ENCODE measurements around the gene MRPL43. TPM values are rescaled to one million over a fixed set of nuclear protein-coding genes. Genes with fewer than 3 reads are reported as not detected.

MRPL43 gene
- total and polyA plus RNA-seq, 3 experiments from 2014 or later, result 62.5 to 129 (median 62.8) TPM

DNA sequence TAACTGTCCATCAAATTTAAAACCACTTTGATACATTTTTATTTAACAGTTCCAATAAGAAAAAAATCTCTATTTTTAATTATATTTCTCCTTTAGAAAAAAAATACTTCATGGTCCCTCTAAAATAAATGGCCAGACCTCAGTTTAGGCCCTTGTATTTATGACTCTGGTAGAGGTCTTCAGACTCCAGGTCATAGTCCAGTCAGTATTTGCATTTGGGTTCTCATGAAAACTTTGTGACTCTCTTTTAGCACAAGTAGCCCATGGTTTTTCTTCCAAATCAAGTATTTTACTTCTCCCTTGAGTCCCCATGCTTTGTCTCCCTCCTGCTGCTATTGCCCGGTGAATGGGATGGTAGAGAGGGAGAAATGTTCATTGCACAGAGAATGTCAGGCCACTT lies 23.5 kb downstream of the MRPL43 start:
- no peak overlapping the region for H3K4me3 Mint-ChIP-seq
- H3K27me3 ChIP-seq (ENCODE audit: insufficient read depth, low read length, poor library complexity, severe bottlenecking), result no peaks in the 10 kb centered on the region
- no peak overlapping the region for H3K27ac Mint-ChIP-seq
- H3K27ac ChIP-seq (ENCODE audit: low read depth, low read length), result no peak overlapping the region
- H3K9me3 Mint-ChIP-seq, result no peaks in the 10 kb centered on the region
- peaks cover 4 to 9% (median 6%) of the 10 kb centered on the region in 3 donors for H3K4me1 Mint-ChIP-seq
- H3K36me3 Mint-ChIP-seq, result peaks cover 9 to 56% (median 12%) of the 10 kb centered on the region in 3 donors
- ChIA-PET CTCF (interaction anchor here (3.7 kb wide), 1 partner anchor 34 kb away, joined by 18 read pairs; no protein-coding TSS in a partner anchor), POLR2A (no interaction called here)
- H3K36me3 ChIP-seq (ENCODE audit: insufficient read depth, low read length), result peaks cover 10% of the 10 kb centered on the region
- no peak for DNase-seq
- no peak overlapping the region for H3K4me3 ChIP-seq (ENCODE audit: low read length)
- H3K27me3 Mint-ChIP-seq, result no peaks in the 10 kb centered on the region
- no peaks in the 10 kb centered on the region for H3K9me3 ChIP-seq (ENCODE audit: low read length)
- H3K4me1 ChIP-seq (ENCODE audit: insufficient read depth, low read length), result peaks cover 2% of the 10 kb centered on the region

GRCh38 chr10:100962351-100963080 lies 24.8 kb downstream of the MRPL43 start:
- DNase-seq, result no peak
- Histone ChIP-seq H3K4me3 (ENCODE audit: low read length) (no peak overlapping the region), H3K4me1 (ENCODE audit: insufficient read depth, low read length) (no peaks in the 10 kb centered on the region), H3K27me3 (ENCODE audit: insufficient read depth, low read length, poor library complexity, severe bottlenecking) (no peaks in the 10 kb centered on the region), H3K36me3 (ENCODE audit: insufficient read depth, low read length) (peaks cover 16% of the 10 kb centered on the region), H3K9me3 (ENCODE audit: low read length) (no peaks in the 10 kb centered on the region), H3K27ac (ENCODE audit: low read depth, low read length) (no peak overlapping the region)
- no peaks in the 10 kb centered on the region for H3K27me3 Mint-ChIP-seq
- ChIA-PET CTCF (no interaction called here), POLR2A (no interaction called here)
- no peaks in the 10 kb centered on the region for H3K4me1 Mint-ChIP-seq
- no peak overlapping the region for H3K4me3 Mint-ChIP-seq
- peaks cover 12 to 64% (median 16%) of the 10 kb centered on the region in 3 donors for H3K36me3 Mint-ChIP-seq
- H3K27ac Mint-ChIP-seq, result no peak overlapping the region
- H3K9me3 Mint-ChIP-seq, result no peaks in the 10 kb centered on the region

DNA sequence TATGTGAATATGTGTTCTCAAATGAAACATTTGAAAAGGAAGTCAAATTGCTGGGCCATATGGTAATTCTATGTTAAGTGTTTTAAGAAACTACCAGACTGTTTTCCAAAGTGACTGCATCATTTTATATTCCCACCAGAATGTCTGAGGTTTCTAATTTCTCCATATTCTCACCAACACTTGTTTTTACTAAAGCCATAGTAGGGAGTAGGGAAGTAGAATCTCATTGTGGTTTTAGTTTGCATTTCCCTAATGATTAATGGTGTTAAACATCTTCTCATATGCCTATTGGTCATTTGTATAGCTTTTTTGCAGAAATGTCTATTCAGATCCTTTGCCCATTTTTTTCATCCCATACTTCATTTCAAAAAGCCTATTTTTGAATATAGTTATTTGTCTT lies 27.0 kb downstream of the MRPL43 start:
- ChIA-PET POLR2A (no interaction called here), CTCF (no interaction called here)
- peaks cover 16% of the 10 kb centered on the region for H3K36me3 ChIP-seq (ENCODE audit: insufficient read depth, low read length)
- H3K36me3 Mint-ChIP-seq, result peaks cover 12 to 72% (median 18%) of the 10 kb centered on the region in 3 donors
- DNase-seq, result no peak
- H3K27ac ChIP-seq (ENCODE audit: low read depth, low read length), result no peak overlapping the region
- no peaks in the 10 kb centered on the region for H3K4me1 ChIP-seq (ENCODE audit: insufficient read depth, low read length)
- no peaks in the 10 kb centered on the region for H3K4me1 Mint-ChIP-seq
- H3K4me3 ChIP-seq (ENCODE audit: low read length), result no peak overlapping the region
- H3K27ac Mint-ChIP-seq, result no peak overlapping the region
- no peaks in the 10 kb centered on the region for H3K27me3 ChIP-seq (ENCODE audit: insufficient read depth, low read length, poor library complexity, severe bottlenecking)
- H3K4me3 Mint-ChIP-seq, result no peak overlapping the region
- no peaks in the 10 kb centered on the region for H3K27me3 Mint-ChIP-seq
- H3K9me3 ChIP-seq (ENCODE audit: low read length), result no peaks in the 10 kb centered on the region
- H3K9me3 Mint-ChIP-seq, result no peaks in the 10 kb centered on the region

- no peaks in the 10 kb centered on the region for H3K9me3 ChIP-seq (ENCODE audit: low read length)
- no peak overlapping the region for H3K27ac ChIP-seq (ENCODE audit: low read depth, low read length)
- peaks cover 0 to 6% (median 3%) of the 10 kb centered on the region in 3 donors for H3K4me1 Mint-ChIP-seq
- CTCF ChIA-PET, result interaction anchor here (2.0 kb wide), 1 partner anchor 68 kb away, joined by 4 read pairs; no protein-coding TSS in a partner anchor
- no peaks in the 10 kb centered on the region for H3K9me3 Mint-ChIP-seq
- POLR2A ChIA-PET, result no interaction called here
- H3K4me3 Mint-ChIP-seq, result no peak overlapping the region
- no peaks in the 10 kb centered on the region for H3K27me3 ChIP-seq (ENCODE audit: insufficient read depth, low read length, poor library complexity, severe bottlenecking)
- H3K27me3 Mint-ChIP-seq, result no peaks in the 10 kb centered on the region
- H3K36me3 Mint-ChIP-seq, result peaks cover 4 to 66% (median 17%) of the 10 kb centered on the region in 3 donors
- no peak overlapping the region for H3K4me3 ChIP-seq (ENCODE audit: low read length)
- no peaks in the 10 kb centered on the region for H3K4me1 ChIP-seq (ENCODE audit: insufficient read depth, low read length)
- DNase-seq, result no peak
- H3K27ac Mint-ChIP-seq, result no peak overlapping the region
- H3K36me3 ChIP-seq (ENCODE audit: insufficient read depth, low read length), result peaks cover 40% of the 10 kb centered on the region
Measured at GRCh38 chr10:100948916-100949315, 38.4 kb downstream of the MRPL43 start.

DNA sequence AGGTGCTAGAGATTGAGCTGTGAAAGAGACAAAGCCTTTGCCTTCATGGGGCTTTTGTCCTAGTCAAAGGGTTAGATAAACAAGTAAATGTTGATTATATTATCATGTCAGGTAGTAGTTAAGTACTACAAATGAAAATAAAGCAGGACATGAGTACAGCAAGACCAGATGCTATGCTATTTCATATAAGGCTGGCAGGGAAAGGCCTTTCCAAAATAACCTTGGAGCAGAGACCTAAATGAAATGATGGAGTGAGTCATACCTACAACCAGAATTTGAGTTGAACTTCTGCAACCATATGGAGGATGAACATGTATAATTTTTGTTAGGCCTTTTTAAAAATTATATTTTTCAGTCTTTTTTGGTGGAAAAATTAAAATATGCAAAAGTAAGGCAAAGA lies 41.5 kb downstream of the MRPL43 start:
- Histone ChIP-seq H3K4me1 (ENCODE audit: insufficient read depth, low read length) (peaks cover 5% of the 10 kb centered on the region), H3K36me3 (ENCODE audit: insufficient read depth, low read length) (peaks cover 41% of the 10 kb centered on the region), H3K27ac (ENCODE audit: low read depth, low read length) (no peak overlapping the region), H3K27me3 (ENCODE audit: insufficient read depth, low read length, poor library complexity, severe bottlenecking) (no peaks in the 10 kb centered on the region), H3K9me3 (ENCODE audit: low read length) (no peaks in the 10 kb centered on the region), H3K4me3 (ENCODE audit: low read length) (no peak overlapping the region)
- DNase-seq, result no peak
- ChIA-PET POLR2A (no interaction called here), CTCF (no interaction called here)
- Mint-ChIP-seq H3K4me1 (peaks cover 4 to 28% (median 15%) of the 10 kb centered on the region in 3 donors), H3K27me3 (no peaks in the 10 kb centered on the region), H3K4me3 (no peak overlapping the region), H3K27ac (no peak overlapping the region), H3K36me3 (peaks cover 9 to 80% (median 24%) of the 10 kb centered on the region in 3 donors), H3K9me3 (no peaks in the 10 kb centered on the region)

- H3K27ac ChIP-seq (ENCODE audit: low read depth, low read length), result no peak overlapping the region
- no peak for DNase-seq
- POLR2A ChIA-PET, result interaction anchor here (0.6 kb wide), 1 partner anchor 17 kb away, joined by 4 read pairs; no protein-coding TSS in a partner anchor
Measured at GRCh38 chr10:100943508-100943907, 43.8 kb downstream of the MRPL43 start.

DNA sequence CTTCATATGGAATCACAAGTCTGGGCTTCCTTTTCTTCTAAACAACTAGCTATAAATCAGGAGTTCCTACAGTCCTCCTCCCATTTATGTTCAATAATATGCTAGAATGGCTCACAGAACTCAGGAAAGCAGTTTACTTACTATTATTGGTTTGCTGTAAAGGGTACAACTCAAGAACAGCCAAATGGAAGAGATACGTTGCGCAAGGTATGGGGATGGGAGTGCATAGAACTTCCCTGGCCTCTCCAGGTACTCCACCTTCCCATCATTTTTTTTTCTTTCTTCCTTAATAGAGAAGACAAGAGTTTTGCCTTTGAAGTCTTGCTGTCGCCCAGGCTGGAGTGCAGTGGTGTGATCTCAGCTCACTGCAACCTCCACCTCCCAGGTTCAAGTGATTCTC lies 45.1 kb downstream of the MRPL43 start:
- Histone ChIP-seq H3K9me3 (ENCODE audit: low read length) (no peaks in the 10 kb centered on the region), H3K27ac (ENCODE audit: low read depth, low read length) (no peak overlapping the region), H3K4me1 (ENCODE audit: insufficient read depth, low read length) (peaks cover 5% of the 10 kb centered on the region), H3K27me3 (ENCODE audit: insufficient read depth, low read length, poor library complexity, severe bottlenecking) (no peaks in the 10 kb centered on the region), H3K4me3 (ENCODE audit: low read length) (no peak overlapping the region), H3K36me3 (ENCODE audit: insufficient read depth, low read length) (peaks cover 50% of the 10 kb centered on the region)
- H3K27ac Mint-ChIP-seq, result no peak overlapping the region
- POLR2A ChIA-PET, result no interaction called here
- H3K36me3 Mint-ChIP-seq, result peaks cover 5 to 77% (median 25%) of the 10 kb centered on the region in 3 donors
- peaks cover 4 to 28% (median 15%) of the 10 kb centered on the region in 3 donors for H3K4me1 Mint-ChIP-seq
- H3K9me3 Mint-ChIP-seq, result no peaks in the 10 kb centered on the region
- no peak overlapping the region for H3K4me3 Mint-ChIP-seq
- CTCF ChIA-PET, result no interaction called here
- no peak for DNase-seq
- no peaks in the 10 kb centered on the region for H3K27me3 Mint-ChIP-seq

More at GRCh38 chr10:100943508-100943907, 43.8 kb downstream of the MRPL43 start:
- Histone ChIP-seq H3K4me1 (ENCODE audit: insufficient read depth, low read length) (peaks cover 5% of the 10 kb centered on the region), H3K9me3 (ENCODE audit: low read length) (no peaks in the 10 kb centered on the region), H3K36me3 (ENCODE audit: insufficient read depth, low read length) (peaks cover 47% of the 10 kb centered on the region), H3K27me3 (ENCODE audit: insufficient read depth, low read length, poor library complexity, severe bottlenecking) (no peaks in the 10 kb centered on the region), H3K4me3 (ENCODE audit: low read length) (no peak overlapping the region)
- no peaks in the 10 kb centered on the region for H3K27me3 Mint-ChIP-seq
- no peaks in the 10 kb centered on the region for H3K9me3 Mint-ChIP-seq
- peaks cover 4 to 28% (median 15%) of the 10 kb centered on the region in 3 donors for H3K4me1 Mint-ChIP-seq
- peaks cover 5 to 76% (median 22%) of the 10 kb centered on the region in 3 donors for H3K36me3 Mint-ChIP-seq
- peak overlapping the region in 2 of 7 donors; percentile 24 to 53 for H3K4me3 Mint-ChIP-seq
- H3K27ac Mint-ChIP-seq, result peak overlapping the region in 5 of 8 donors; percentile 23 to 82 (median 51)
- CTCF ChIA-PET, result no interaction called here

- H3K9me3 ChIP-seq (ENCODE audit: low read length), result no peaks in the 10 kb centered on the region
- Mint-ChIP-seq H3K9me3 (no peaks in the 10 kb centered on the region), H3K27me3 (no peaks in the 10 kb centered on the region), H3K36me3 (peaks cover 5 to 65% (median 21%) of the 10 kb centered on the region in 3 donors), H3K27ac (peak overlapping the region in 1 of 8 donors; percentile 29), H3K4me1 (peaks cover 4 to 28% (median 15%) of the 10 kb centered on the region in 3 donors), H3K4me3 (no peak overlapping the region)
- ChIA-PET POLR2A (no interaction called here), CTCF (no interaction called here)
- H3K4me3 ChIP-seq (ENCODE audit: low read length), result no peak overlapping the region
- no peak for DNase-seq
- H3K27me3 ChIP-seq (ENCODE audit: insufficient read depth, low read length, poor library complexity, severe bottlenecking), result no peaks in the 10 kb centered on the region
- peaks cover 5% of the 10 kb centered on the region for H3K4me1 ChIP-seq (ENCODE audit: insufficient read depth, low read length)
- H3K36me3 ChIP-seq (ENCODE audit: insufficient read depth, low read length), result peaks cover 38% of the 10 kb centered on the region
- H3K27ac ChIP-seq (ENCODE audit: low read depth, low read length), result no peak overlapping the region
Measured at GRCh38 chr10:100939763-100940344, 47.4 kb downstream of the MRPL43 start.

Measured in CD8-positive, alpha-beta memory T cell (primary cell).